K562 (cell line): Measurements from ENCODE around the gene AFG1L. TPM values are rescaled to one million over a fixed set of nuclear protein-coding genes. Genes with fewer than 3 reads are reported as not detected.

Experiments used
- FOXK1 ChIP-seq: sonication (generic); formaldehyde crosslinking; IDR thresholded peaks from 2 replicates; pipeline ENCODE4 v1.8.0; 2022; ENCODE audit warnings: missing genetic modification reagents, mild to moderate bottlenecking, borderline replicate concordance
- FOXK2 ChIP-seq, 2 experiments: fragments of 450-650 bp; IDR thresholded peaks in 1 of 2; conservative IDR thresholded peaks in 1 of 2; 2 replicates each; pipeline ENCODE4 v1.6.1; 2016; ENCODE audit warnings: low read depth in 2 of 2, mild to moderate bottlenecking in 1 of 2
- HSF4 ChIP-seq: fragments of 250-450 bp; sonication (Bioruptor Pico); IDR thresholded peaks from 2 replicates; pipeline ENCODE4 v2.1.2; 2022; ENCODE audit warnings: mild to moderate bottlenecking, moderate library complexity, borderline replicate concordance
- NR1H2 ChIP-seq: sonication (generic); formaldehyde crosslinking; IDR thresholded peaks from 2 replicates; pipeline ENCODE4 v1.4.0; 2020; ENCODE audit warnings: mild to moderate bottlenecking, missing genetic modification reagents
- POLR2AphosphoS5 ChIP-seq: IDR thresholded peaks from 2 replicates; pipeline ENCODE4 v1.6.1; 2011; ENCODE audit warnings: mild to moderate bottlenecking, low read depth, low read length, moderate library complexity; ENCODE audit not compliant: control insufficient read depth, insufficient read depth
- RBM22 ChIP-seq: fragments of 200-400 bp; formaldehyde crosslinking; IDR thresholded peaks from 2 replicates; pipeline ENCODE4 v1.6.1; 2018; ENCODE audit warnings: low read length, low read depth; ENCODE audit not compliant: poor library complexity, severe bottlenecking
- SMARCA4 ChIP-seq: fragments of 450-650 bp; IDR thresholded peaks from 2 replicates; pipeline ENCODE4 v1.6.1; 2016
- TFAM ChIP-seq: fragments of 250-450 bp; sonication (Bioruptor Pico); conservative IDR thresholded peaks from 2 replicates; pipeline ENCODE4 v1.5.0; 2021; ENCODE audit warnings: mild to moderate bottlenecking, moderate library complexity
- ZZZ3 ChIP-seq: fragments of 450-650 bp; IDR thresholded peaks from 2 replicates; pipeline ENCODE4 v1.6.1; 2016; ENCODE audit warnings: antibody characterized with exemption, mild to moderate bottlenecking, moderate library complexity
- polyA plus RNA-seq, 8 experiments: library from polyadenylated mRNA; depleted of rRNA in 4 of 8; stranded (reverse) in 5 of 8; unstranded in 3 of 8; fragments of >200 nt; fragmentation: Nextera tagmentation in 2 of 8; fragmentation: Illumina TruSeq in 1 of 8; extraction: Ambion mirVana in 2 of 8; extraction: Trizol in 1 of 8; gene quantifications; 2 replicates each; pipeline versions ENCODE4 v1.2.1 to v1.2.3, GENCODE V29; 2011 to 2014; ENCODE audit warnings: inconsistent platforms in 1 of 8, missing spikeins in 1 of 8
- total RNA-seq, 7 experiments: library from RNA; depleted of rRNA in 6 of 7; stranded (reverse); fragments of >200 nt in 6 of 7; fragmentation: Illumina TruSeq in 2 of 7; extraction: Trizol in 2 of 7; gene quantifications; 2 replicates each; pipeline versions ENCODE4 v1.2.1 to v1.2.3, GENCODE V29; 2011 to 2021; ENCODE audit warnings: low replicate concordance in 1 of 7
- TF ChIP-seq, protein P1 (sequence below): fragments of 450-650 bp; IDR thresholded peaks from 2 replicates; pipeline ENCODE4 v1.6.1; 2016; ENCODE audit warnings: mild to moderate bottlenecking, moderate library complexity
- TF ChIP-seq, protein P2 (sequence below): fragments of 450-650 bp; formaldehyde crosslinking; IDR thresholded peaks from 2 replicates; pipeline ENCODE4 v1.4.0; 2020; ENCODE audit warnings: mild to moderate bottlenecking, moderate library complexity

The AFG1L gene
- total and polyA plus RNA-seq, 9 of the 15 experiments (the other 6 are each of a cell fraction or from before 2014, with no cell fraction given), result 2.2 to 15.5 (median 5.8) TPM

DNA sequence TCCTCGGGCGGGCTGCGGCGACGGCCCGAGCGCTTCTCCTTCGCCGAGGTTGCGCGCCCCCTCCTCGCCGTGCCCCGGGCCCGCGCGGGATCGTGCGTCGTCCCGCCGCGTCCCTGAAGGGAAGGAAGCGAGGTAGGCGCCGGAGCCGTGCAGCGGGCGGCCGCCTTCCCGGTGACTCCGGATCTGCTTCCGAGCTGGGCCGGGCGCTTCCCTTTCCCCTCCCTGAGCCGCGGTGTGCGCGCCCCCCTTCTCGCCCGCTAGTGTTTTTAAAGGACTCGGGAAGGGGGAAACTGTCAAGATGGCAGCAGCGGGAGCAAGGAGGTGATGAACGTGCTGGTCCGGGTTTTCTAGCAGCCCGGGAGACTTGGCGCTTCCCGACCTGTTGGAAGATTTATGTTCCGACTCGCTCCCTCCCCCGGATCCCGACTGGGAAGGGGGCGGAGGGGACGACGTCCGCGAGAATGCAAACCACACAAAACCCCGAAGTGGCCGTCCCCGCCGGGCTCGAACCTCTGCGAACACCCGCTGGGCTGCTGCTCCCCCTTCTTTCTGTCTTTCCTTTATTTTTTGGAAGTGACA lies 265.1 kb downstream of the AFG1L start (continued):
- TF ChIP-seq, protein P1, sequence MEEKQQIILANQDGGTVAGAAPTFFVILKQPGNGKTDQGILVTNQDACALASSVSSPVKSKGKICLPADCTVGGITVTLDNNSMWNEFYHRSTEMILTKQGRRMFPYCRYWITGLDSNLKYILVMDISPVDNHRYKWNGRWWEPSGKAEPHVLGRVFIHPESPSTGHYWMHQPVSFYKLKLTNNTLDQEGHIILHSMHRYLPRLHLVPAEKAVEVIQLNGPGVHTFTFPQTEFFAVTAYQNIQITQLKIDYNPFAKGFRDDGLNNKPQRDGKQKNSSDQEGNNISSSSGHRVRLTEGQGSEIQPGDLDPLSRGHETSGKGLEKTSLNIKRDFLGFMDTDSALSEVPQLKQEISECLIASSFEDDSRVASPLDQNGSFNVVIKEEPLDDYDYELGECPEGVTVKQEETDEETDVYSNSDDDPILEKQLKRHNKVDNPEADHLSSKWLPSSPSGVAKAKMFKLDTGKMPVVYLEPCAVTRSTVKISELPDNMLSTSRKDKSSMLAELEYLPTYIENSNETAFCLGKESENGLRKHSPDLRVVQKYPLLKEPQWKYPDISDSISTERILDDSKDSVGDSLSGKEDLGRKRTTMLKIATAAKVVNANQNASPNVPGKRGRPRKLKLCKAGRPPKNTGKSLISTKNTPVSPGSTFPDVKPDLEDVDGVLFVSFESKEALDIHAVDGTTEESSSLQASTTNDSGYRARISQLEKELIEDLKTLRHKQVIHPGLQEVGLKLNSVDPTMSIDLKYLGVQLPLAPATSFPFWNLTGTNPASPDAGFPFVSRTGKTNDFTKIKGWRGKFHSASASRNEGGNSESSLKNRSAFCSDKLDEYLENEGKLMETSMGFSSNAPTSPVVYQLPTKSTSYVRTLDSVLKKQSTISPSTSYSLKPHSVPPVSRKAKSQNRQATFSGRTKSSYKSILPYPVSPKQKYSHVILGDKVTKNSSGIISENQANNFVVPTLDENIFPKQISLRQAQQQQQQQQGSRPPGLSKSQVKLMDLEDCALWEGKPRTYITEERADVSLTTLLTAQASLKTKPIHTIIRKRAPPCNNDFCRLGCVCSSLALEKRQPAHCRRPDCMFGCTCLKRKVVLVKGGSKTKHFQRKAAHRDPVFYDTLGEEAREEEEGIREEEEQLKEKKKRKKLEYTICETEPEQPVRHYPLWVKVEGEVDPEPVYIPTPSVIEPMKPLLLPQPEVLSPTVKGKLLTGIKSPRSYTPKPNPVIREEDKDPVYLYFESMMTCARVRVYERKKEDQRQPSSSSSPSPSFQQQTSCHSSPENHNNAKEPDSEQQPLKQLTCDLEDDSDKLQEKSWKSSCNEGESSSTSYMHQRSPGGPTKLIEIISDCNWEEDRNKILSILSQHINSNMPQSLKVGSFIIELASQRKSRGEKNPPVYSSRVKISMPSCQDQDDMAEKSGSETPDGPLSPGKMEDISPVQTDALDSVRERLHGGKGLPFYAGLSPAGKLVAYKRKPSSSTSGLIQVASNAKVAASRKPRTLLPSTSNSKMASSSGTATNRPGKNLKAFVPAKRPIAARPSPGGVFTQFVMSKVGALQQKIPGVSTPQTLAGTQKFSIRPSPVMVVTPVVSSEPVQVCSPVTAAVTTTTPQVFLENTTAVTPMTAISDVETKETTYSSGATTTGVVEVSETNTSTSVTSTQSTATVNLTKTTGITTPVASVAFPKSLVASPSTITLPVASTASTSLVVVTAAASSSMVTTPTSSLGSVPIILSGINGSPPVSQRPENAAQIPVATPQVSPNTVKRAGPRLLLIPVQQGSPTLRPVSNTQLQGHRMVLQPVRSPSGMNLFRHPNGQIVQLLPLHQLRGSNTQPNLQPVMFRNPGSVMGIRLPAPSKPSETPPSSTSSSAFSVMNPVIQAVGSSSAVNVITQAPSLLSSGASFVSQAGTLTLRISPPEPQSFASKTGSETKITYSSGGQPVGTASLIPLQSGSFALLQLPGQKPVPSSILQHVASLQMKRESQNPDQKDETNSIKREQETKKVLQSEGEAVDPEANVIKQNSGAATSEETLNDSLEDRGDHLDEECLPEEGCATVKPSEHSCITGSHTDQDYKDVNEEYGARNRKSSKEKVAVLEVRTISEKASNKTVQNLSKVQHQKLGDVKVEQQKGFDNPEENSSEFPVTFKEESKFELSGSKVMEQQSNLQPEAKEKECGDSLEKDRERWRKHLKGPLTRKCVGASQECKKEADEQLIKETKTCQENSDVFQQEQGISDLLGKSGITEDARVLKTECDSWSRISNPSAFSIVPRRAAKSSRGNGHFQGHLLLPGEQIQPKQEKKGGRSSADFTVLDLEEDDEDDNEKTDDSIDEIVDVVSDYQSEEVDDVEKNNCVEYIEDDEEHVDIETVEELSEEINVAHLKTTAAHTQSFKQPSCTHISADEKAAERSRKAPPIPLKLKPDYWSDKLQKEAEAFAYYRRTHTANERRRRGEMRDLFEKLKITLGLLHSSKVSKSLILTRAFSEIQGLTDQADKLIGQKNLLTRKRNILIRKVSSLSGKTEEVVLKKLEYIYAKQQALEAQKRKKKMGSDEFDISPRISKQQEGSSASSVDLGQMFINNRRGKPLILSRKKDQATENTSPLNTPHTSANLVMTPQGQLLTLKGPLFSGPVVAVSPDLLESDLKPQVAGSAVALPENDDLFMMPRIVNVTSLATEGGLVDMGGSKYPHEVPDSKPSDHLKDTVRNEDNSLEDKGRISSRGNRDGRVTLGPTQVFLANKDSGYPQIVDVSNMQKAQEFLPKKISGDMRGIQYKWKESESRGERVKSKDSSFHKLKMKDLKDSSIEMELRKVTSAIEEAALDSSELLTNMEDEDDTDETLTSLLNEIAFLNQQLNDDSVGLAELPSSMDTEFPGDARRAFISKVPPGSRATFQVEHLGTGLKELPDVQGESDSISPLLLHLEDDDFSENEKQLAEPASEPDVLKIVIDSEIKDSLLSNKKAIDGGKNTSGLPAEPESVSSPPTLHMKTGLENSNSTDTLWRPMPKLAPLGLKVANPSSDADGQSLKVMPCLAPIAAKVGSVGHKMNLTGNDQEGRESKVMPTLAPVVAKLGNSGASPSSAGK, result peak; percentile 44
- TF ChIP-seq FOXK2 (conservative IDR thresholded peaks at IDR 0.05 in 1 of 2, IDR thresholded peaks at IDR 0.05 in 1 of 2; ENCODE audit: low read depth in 2 of 2) (no peak), SMARCA4 (no peak), POLR2AphosphoS5 (no peak), TFAM (CRISPR knock-in tag) (no peak), HSF4 (no peak), NR1H2 (CRISPR knock-in tag) (no peak), RBM22 (peak; percentile 83), ZZZ3 (no peak), FOXK1 (CRISPR knock-in tag) (peak; percentile 89; the same call in 1 of the 2 replicates)
- TF ChIP-seq, protein P2, sequence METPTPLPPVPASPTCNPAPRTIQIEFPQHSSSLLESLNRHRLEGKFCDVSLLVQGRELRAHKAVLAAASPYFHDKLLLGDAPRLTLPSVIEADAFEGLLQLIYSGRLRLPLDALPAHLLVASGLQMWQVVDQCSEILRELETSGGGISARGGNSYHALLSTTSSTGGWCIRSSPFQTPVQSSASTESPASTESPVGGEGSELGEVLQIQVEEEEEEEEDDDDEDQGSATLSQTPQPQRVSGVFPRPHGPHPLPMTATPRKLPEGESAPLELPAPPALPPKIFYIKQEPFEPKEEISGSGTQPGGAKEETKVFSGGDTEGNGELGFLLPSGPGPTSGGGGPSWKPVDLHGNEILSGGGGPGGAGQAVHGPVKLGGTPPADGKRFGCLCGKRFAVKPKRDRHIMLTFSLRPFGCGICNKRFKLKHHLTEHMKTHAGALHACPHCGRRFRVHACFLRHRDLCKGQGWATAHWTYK (CRISPR knock-in tag), result peak; percentile 29; the same call in 1 of the 2 replicates
